WTC11 (cell line): ENCODE measurements around the gene GRK4. TPM values are rescaled to one million over a fixed set of nuclear protein-coding genes. Genes with fewer than 3 reads are reported as not detected.

Experiments used
- ATAC-seq: fragments of 200-7000 bp; cut with Tn5 transposase; 2 replicates; pipeline ENCODE4 v1.10.0; 2021; ENCODE audit warnings: mild to moderate bottlenecking, moderate library complexity
- CTCF ChIA-PET: fragments of 300-600 bp; sonication (Branson Sonifier 250); formaldehyde crosslinking; loops from one replicate; lab custom pipeline; 2021; ENCODE audit warnings: antibody characterized with exemption; lab: Charles Lee
- POLR2A ChIA-PET: fragments of 350-600 bp; sonication (Branson Sonifier 250); formaldehyde crosslinking; loops from one replicate; lab custom pipeline; 2021; ENCODE audit warnings: antibody characterized with exemption; lab: Charles Lee
- DNase-seq: peaks from one replicate; pipeline ENCODE4 v3.0.0; 2021; ENCODE audit warnings: low spot score
- H3K27ac Mint-ChIP-seq: 2 replicates; pipeline ENCODE4 v1.8.0; 2021; ENCODE audit warnings: mixed read lengths
- H3K27me3 Mint-ChIP-seq: 2 replicates; pipeline ENCODE4 v1.8.0; 2021; ENCODE audit warnings: low read depth, mild to moderate bottlenecking, moderate library complexity, mixed read lengths
- H3K36me3 Mint-ChIP-seq: 2 replicates; pipeline ENCODE4 v1.8.0; 2021; ENCODE audit warnings: mixed read lengths
- H3K4me1 Mint-ChIP-seq: 2 replicates; pipeline ENCODE4 v1.8.0; 2022; ENCODE audit warnings: mixed read lengths
- H3K4me3 Mint-ChIP-seq: 2 replicates; pipeline ENCODE4 v1.8.0; 2021; ENCODE audit warnings: mild to moderate bottlenecking, moderate library complexity, mixed read lengths
- H3K9me3 Mint-ChIP-seq: 2 replicates; pipeline ENCODE4 v1.8.0; 2021; ENCODE audit warnings: mixed read lengths
- CREB1 ChIP-seq: sonication (generic); formaldehyde crosslinking; IDR thresholded peaks from 2 replicates; pipeline ENCODE4 v1.8.0; 2023; ENCODE audit warnings: mild to moderate bottlenecking, missing genetic modification reagents
- E2F5 ChIP-seq: sonication (generic); formaldehyde crosslinking; IDR thresholded peaks from 2 replicates; pipeline ENCODE4 v1.8.1; 2022; ENCODE audit warnings: mild to moderate bottlenecking, moderate library complexity, missing genetic modification reagents
- EMX1 ChIP-seq: fragments of 250-450 bp; sonication (Bioruptor Pico); IDR thresholded peaks from 2 replicates; pipeline ENCODE4 v1.8.0; 2021; ENCODE audit warnings: mild to moderate bottlenecking
- ETV6 ChIP-seq: sonication (generic); formaldehyde crosslinking; IDR thresholded peaks from 2 replicates; pipeline ENCODE4 v1.8.1; 2022; ENCODE audit warnings: mild to moderate bottlenecking, missing genetic modification reagents
- FOXJ3 ChIP-seq: sonication (generic); formaldehyde crosslinking; IDR thresholded peaks from 2 replicates; pipeline ENCODE4 v1.9.0; 2021; ENCODE audit warnings: missing genetic modification reagents, mild to moderate bottlenecking, borderline replicate concordance
- FOXK1 ChIP-seq: sonication (generic); formaldehyde crosslinking; IDR thresholded peaks from 2 replicates; pipeline ENCODE4 v1.8.0; 2022; ENCODE audit warnings: mild to moderate bottlenecking, moderate library complexity, missing genetic modification reagents
- GRHL2 ChIP-seq: fragments of 250-450 bp; sonication (Bioruptor Pico); IDR thresholded peaks from 2 replicates; pipeline ENCODE4 v1.8.0; 2022; ENCODE audit warnings: mild to moderate bottlenecking, moderate library complexity; ENCODE audit not compliant: insufficient replicate concordance, severe bottlenecking
- IRF1 ChIP-seq: sonication (generic); formaldehyde crosslinking; IDR thresholded peaks from 2 replicates; pipeline ENCODE4 v1.8.0; 2023; ENCODE audit warnings: missing genetic modification reagents
- JAZF1 ChIP-seq: fragments of 250-450 bp; sonication (Bioruptor Pico); IDR thresholded peaks from 2 replicates; pipeline ENCODE4 v1.9.0; 2021; ENCODE audit warnings: moderate library complexity, mild to moderate bottlenecking, inconsistent platforms
- KAT7 ChIP-seq: sonication (generic); formaldehyde crosslinking; IDR thresholded peaks from 2 replicates; pipeline ENCODE4 v1.8.1; 2023; ENCODE audit warnings: missing genetic modification reagents, mild to moderate bottlenecking, borderline replicate concordance
- MAX ChIP-seq: sonication (generic); formaldehyde crosslinking; IDR thresholded peaks from 2 replicates; pipeline ENCODE4 v1.8.0; 2022; ENCODE audit warnings: mild to moderate bottlenecking, missing genetic modification reagents
- MYBL2 ChIP-seq: sonication (generic); formaldehyde crosslinking; IDR thresholded peaks from 2 replicates; pipeline ENCODE4 v1.8.1; 2023; ENCODE audit warnings: mild to moderate bottlenecking, moderate library complexity, missing genetic modification reagents
- NFATC4 ChIP-seq: fragments of 250-450 bp; sonication (Bioruptor Pico); IDR thresholded peaks from 2 replicates; pipeline ENCODE4 v1.9.0; 2021; ENCODE audit warnings: mild to moderate bottlenecking
- NFE2L1 ChIP-seq: sonication (generic); formaldehyde crosslinking; IDR thresholded peaks from 2 replicates; pipeline ENCODE4 v1.8.1; 2023; ENCODE audit warnings: missing genetic modification reagents
- NFYB ChIP-seq: sonication (generic); formaldehyde crosslinking; conservative IDR thresholded peaks from 2 replicates; pipeline ENCODE4 v1.8.0; 2022; ENCODE audit warnings: low read depth, missing genetic modification reagents
- PRDM15 ChIP-seq: sonication (generic); formaldehyde crosslinking; IDR thresholded peaks from 2 replicates; pipeline ENCODE4 v1.8.0; 2022; ENCODE audit warnings: missing genetic modification reagents
- PREB ChIP-seq: sonication (generic); formaldehyde crosslinking; IDR thresholded peaks from 2 replicates; pipeline ENCODE4 v1.8.1; 2022; ENCODE audit warnings: mild to moderate bottlenecking, missing genetic modification reagents, moderate library complexity, borderline replicate concordance
- RELA ChIP-seq: sonication (generic); formaldehyde crosslinking; IDR thresholded peaks from 2 replicates; pipeline ENCODE4 v1.8.1; 2022; ENCODE audit warnings: missing genetic modification reagents, mild to moderate bottlenecking, borderline replicate concordance
- SOX15 ChIP-seq: fragments of 250-450 bp; sonication (Bioruptor Pico); IDR thresholded peaks from 2 replicates; pipeline ENCODE4 v1.9.0; 2021; ENCODE audit warnings: mild to moderate bottlenecking
- TCF7 ChIP-seq: sonication (generic); formaldehyde crosslinking; IDR thresholded peaks from 2 replicates; pipeline ENCODE4 v1.8.0; 2022; ENCODE audit warnings: mild to moderate bottlenecking, low read depth, missing genetic modification reagents, moderate library complexity
- ZNF121 ChIP-seq: sonication (generic); formaldehyde crosslinking; IDR thresholded peaks from 2 replicates; pipeline ENCODE4 v1.8.0; 2023; ENCODE audit warnings: missing genetic modification reagents
- ZNF317 ChIP-seq: sonication (generic); formaldehyde crosslinking; IDR thresholded peaks from 2 replicates; pipeline ENCODE4 v1.8.1; 2023; ENCODE audit warnings: low read depth, mild to moderate bottlenecking, moderate library complexity, missing genetic modification reagents, borderline replicate concordance
- ZNF532 ChIP-seq: fragments of 250-450 bp; sonication (Bioruptor Pico); IDR thresholded peaks from 2 replicates; pipeline ENCODE4 v1.9.0; 2021; ENCODE audit warnings: mild to moderate bottlenecking, borderline replicate concordance
- ZNF671 ChIP-seq: fragments of 250-450 bp; sonication (Bioruptor Pico); IDR thresholded peaks from 2 replicates; pipeline ENCODE4 v1.8.0; 2021; ENCODE audit warnings: mild to moderate bottlenecking
- total RNA-seq: library from RNA; stranded (reverse); gene quantifications from 3 replicates; pipeline ENCODE4 v1.2.3, GENCODE V29; 2021

GRK4 gene
- total RNA-seq, 1 experiment from 2014 or later: 1.4 TPM

- POLR2A ChIA-PET: no interaction called here
Observed at GRCh38 chr4:3034231-3034630, 70.9 kb downstream of the GRK4 start.

GRCh38 chr4:3035249-3035648 lies 71.9 kb downstream of the GRK4 start:
- no peak overlapping the region for H3K4me3 Mint-ChIP-seq
- ChIA-PET CTCF (interaction anchor here (1.6 to 2.4 kb wide), 2 partner anchors 57 to 283 kb away, joined by 5 read pairs; no protein-coding TSS in a partner anchor), POLR2A (no interaction called here)
- no peak overlapping the region for H3K27ac Mint-ChIP-seq
- no peaks in the 10 kb centered on the region for H3K27me3 Mint-ChIP-seq
- DNase-seq (no peak), ATAC-seq (no peak)
- H3K4me1 Mint-ChIP-seq: 0 out of 2 replicates have a peak, but pooled peaks cover 4% of the 10 kb centered on the region
- no peaks in the 10 kb centered on the region for H3K9me3 Mint-ChIP-seq
- no peaks in the 10 kb centered on the region for H3K36me3 Mint-ChIP-seq
- no peak for TF ChIP-seq ZNF532 (CRISPR knock-in tag)
- no peak for TF ChIP-seq FOXK1 (CRISPR knock-in tag)
- no peak for TF ChIP-seq EMX1 (CRISPR knock-in tag)
- no peak for TF ChIP-seq NFE2L1 (CRISPR knock-in tag)
- no peak for TF ChIP-seq CREB1 (CRISPR knock-in tag)
- TF ChIP-seq SOX15 (CRISPR knock-in tag): no peak
- no peak for TF ChIP-seq PRDM15
- TF ChIP-seq RELA (CRISPR knock-in tag): no peak
- no peak for TF ChIP-seq MYBL2 (CRISPR knock-in tag)
- no peak for TF ChIP-seq ZNF121 (CRISPR knock-in tag)
- TF ChIP-seq FOXJ3 (CRISPR knock-in tag): no peak
- no peak for TF ChIP-seq JAZF1
- no peak for TF ChIP-seq NFYB (CRISPR knock-in tag)
- TF ChIP-seq ETV6: no peak
- TF ChIP-seq ZNF671 (CRISPR knock-in tag): no peak
- no peak for TF ChIP-seq IRF1 (CRISPR knock-in tag)

More at GRCh38 chr4:3034231-3034630, 70.9 kb downstream of the GRK4 start:
- no peaks in the 10 kb centered on the region for H3K27me3 Mint-ChIP-seq
- CTCF ChIA-PET: interaction anchor here (0.8 to 2.4 kb wide), 4 partner anchors 13 to 284 kb away, joined by 3 to 5 read pairs (median 4); no protein-coding TSS in a partner anchor
- 0 out of 2 replicates have a peak, but pooled peaks cover 4% of the 10 kb centered on the region for H3K4me1 Mint-ChIP-seq
- H3K9me3 Mint-ChIP-seq: no peaks in the 10 kb centered on the region
- TF ChIP-seq PREB (CRISPR knock-in tag) (no peak), KAT7 (CRISPR knock-in tag) (no peak), TCF7 (CRISPR knock-in tag) (no peak), NFATC4 (CRISPR knock-in tag) (no peak), E2F5 (no peak), MAX (CRISPR knock-in tag) (no peak), GRHL2 (CRISPR knock-in tag) (no peak), ZNF317 (no peak), CREB1 (CRISPR knock-in tag) (no peak)
- no peak overlapping the region for H3K4me3 Mint-ChIP-seq
- H3K36me3 Mint-ChIP-seq: no peaks in the 10 kb centered on the region
- no peak for DNase-seq
- H3K27ac Mint-ChIP-seq: no peak overlapping the region
- ATAC-seq: no peak
